Stomach smooth muscle (tissue), 2 donors: ENCODE measurements around the gene UQCRC1.

ENCODE experiments used
- H3K27ac ChIP-seq: one replicate; pipeline ENCODE4 v1.7.0; 2013; ENCODE audit warnings: mild to moderate bottlenecking, low read length, inconsistent platforms
- H3K27me3 ChIP-seq, 2 donors: one replicate each; pipeline ENCODE4 v1.7.0; 2013; ENCODE audit warnings: low read length in 2 of 2; ENCODE audit not compliant: insufficient read depth in 2 of 2, control insufficient read depth in 1 of 2
- H3K36me3 ChIP-seq, 2 donors: one replicate each; pipeline ENCODE4 v1.7.0; 2013; ENCODE audit warnings: low read length in 2 of 2; ENCODE audit not compliant: control insufficient read depth in 2 of 2, insufficient read depth in 2 of 2
- H3K4me1 ChIP-seq: one replicate; pipeline ENCODE4 v1.7.0; 2013; ENCODE audit warnings: low read length; ENCODE audit not compliant: control insufficient read depth, insufficient read depth
- H3K4me3 ChIP-seq, 2 donors: one replicate each; pipeline ENCODE4 v1.7.0; 2013; ENCODE audit warnings: low read length in 2 of 2
- H3K9ac ChIP-seq, 2 donors: one replicate each; pipeline ENCODE4 v1.7.0; 2013; ENCODE audit warnings: low read length in 2 of 2, mild to moderate bottlenecking in 1 of 2
- H3K9me3 ChIP-seq, 2 donors: one replicate each; pipeline ENCODE4 v1.7.0; 2013; ENCODE audit warnings: low read length in 2 of 2; ENCODE audit not compliant: control insufficient read depth in 2 of 2
- donor health status: healthy.
- donor health status: Pancreatic carcinoma.

Gene UQCRC1

GRCh38 chr3:48644898-48645760 is 35.7 kb upstream of the UQCRC1 start:
- H3K4me3 ChIP-seq = no peak overlapping the region
- H3K27me3 ChIP-seq = no peaks in the 10 kb centered on the region
- H3K4me1 ChIP-seq = no peaks in the 10 kb centered on the region
- no peaks in the 10 kb centered on the region for H3K36me3 ChIP-seq
- H3K27ac ChIP-seq = no peak overlapping the region
- H3K9ac ChIP-seq = no peak overlapping the region
- no peaks in the 10 kb centered on the region for H3K9me3 ChIP-seq

GRCh38 chr3:48642605-48643004 is 33.2 kb upstream of the UQCRC1 start:
- no peak overlapping the region for H3K9ac ChIP-seq
- no peak overlapping the region for H3K27ac ChIP-seq
- no peaks in the 10 kb centered on the region for H3K9me3 ChIP-seq
- H3K36me3 ChIP-seq = no peaks in the 10 kb centered on the region
- H3K4me1 ChIP-seq = no peaks in the 10 kb centered on the region
- H3K27me3 ChIP-seq = no peaks in the 10 kb centered on the region
- H3K4me3 ChIP-seq = no peak overlapping the region

GRCh38 chr3:48641396-48641795 is 31.9 kb upstream of the UQCRC1 start:
- Histone ChIP-seq H3K9ac (no peak overlapping the region), H3K27me3 (no peaks in the 10 kb centered on the region), H3K27ac (no peak overlapping the region), H3K9me3 (no peaks in the 10 kb centered on the region), H3K36me3 (no peaks in the 10 kb centered on the region), H3K4me1 (peaks cover under 1% of the 10 kb centered on the region), H3K4me3 (no peak overlapping the region)

- H3K27me3 ChIP-seq = no peaks in the 10 kb centered on the region
- no peak overlapping the region for H3K27ac ChIP-seq
- peaks cover 12% of the 10 kb centered on the region for H3K4me1 ChIP-seq
- no peak overlapping the region for H3K9ac ChIP-seq
- no peaks in the 10 kb centered on the region for H3K36me3 ChIP-seq
- H3K4me3 ChIP-seq = no peak overlapping the region
- H3K9me3 ChIP-seq = no peaks in the 10 kb centered on the region
Measured at GRCh38 chr3:48639944-48640606, 30.6 kb upstream of the UQCRC1 start.

- Histone ChIP-seq H3K27ac (no peak overlapping the region), H3K36me3 (peaks cover 5 to 8% of the 10 kb centered on the region in 2 donors), H3K27me3 (no peaks in the 10 kb centered on the region), H3K9me3 (no peaks in the 10 kb centered on the region), H3K4me3 (no peak overlapping the region), H3K4me1 (peaks cover 25% of the 10 kb centered on the region), H3K9ac (no peak overlapping the region)
Measured at GRCh38 chr3:48637305-48637704, 27.9 kb upstream of the UQCRC1 start.

GRCh38 chr3:48636149-48636655 is 26.8 kb upstream of the UQCRC1 start:
- peaks cover 25% of the 10 kb centered on the region for H3K4me1 ChIP-seq
- peak overlapping the region; percentile 75 to 87 for H3K9ac ChIP-seq
- H3K36me3 ChIP-seq = peaks cover 9 to 14% of the 10 kb centered on the region in 2 donors
- peak overlapping the region; percentile 86 to 87 for H3K4me3 ChIP-seq
- peak overlapping the region; percentile 74 for H3K27ac ChIP-seq
- no peaks in the 10 kb centered on the region for H3K9me3 ChIP-seq
- H3K27me3 ChIP-seq = no peaks in the 10 kb centered on the region

- peaks cover 25% of the 10 kb centered on the region for H3K4me1 ChIP-seq
Measured at GRCh38 chr3:48635222-48636021, 26.0 kb upstream of the UQCRC1 start, which contains the start of gene SLC26A6. Gene SLC26A6, minus strand, starts transcription at chr3:48635461. Its CDS starts 68 bp downstream, at chr3:48635393.

GRCh38 chr3:48634661-48635221 is 25.3 kb upstream of the UQCRC1 start:
- Histone ChIP-seq H3K36me3 (peaks cover 12 to 19% of the 10 kb centered on the region in 2 donors), H3K9ac (peak overlapping the region; percentile 71 to 75), H3K27me3 (no peaks in the 10 kb centered on the region), H3K9me3 (no peaks in the 10 kb centered on the region), H3K27ac (peak overlapping the region; percentile 71), H3K4me1 (peaks cover 25% of the 10 kb centered on the region), H3K4me3 (peak overlapping the region; percentile 86 to 87)

More at GRCh38 chr3:48635222-48636021, 26.0 kb upstream of the UQCRC1 start, which contains the start of gene SLC26A6:
- Histone ChIP-seq H3K4me3 (peak within 1 kb of the TSS; percentile 86 to 87), H3K27me3 (no peaks in the 10 kb centered on the region), H3K36me3 (peaks cover 9 to 17% of the 10 kb centered on the region in 2 donors), H3K9ac (peak within 1 kb of the TSS; percentile 75 to 87), H3K27ac (peak within 1 kb of the TSS; percentile 74), H3K9me3 (no peaks in the 10 kb centered on the region)

GRCh38 chr3:48633743-48634142 is 24.3 kb upstream of the UQCRC1 start:
- no peaks in the 10 kb centered on the region for H3K9me3 ChIP-seq
- H3K27me3 ChIP-seq = no peaks in the 10 kb centered on the region
- no peak overlapping the region for H3K4me3 ChIP-seq
- H3K9ac ChIP-seq = no peak overlapping the region
- peaks cover 12 to 19% of the 10 kb centered on the region in 2 donors for H3K36me3 ChIP-seq
- H3K4me1 ChIP-seq = peaks cover 25% of the 10 kb centered on the region
- no peak overlapping the region for H3K27ac ChIP-seq

GRCh38 chr3:48633256-48633655 is 23.8 kb upstream of the UQCRC1 start:
- H3K27ac ChIP-seq = no peak overlapping the region
- H3K36me3 ChIP-seq = peaks cover 12 to 19% of the 10 kb centered on the region in 2 donors
- H3K27me3 ChIP-seq = no peaks in the 10 kb centered on the region
- no peak overlapping the region for H3K9ac ChIP-seq
- no peaks in the 10 kb centered on the region for H3K9me3 ChIP-seq
- H3K4me3 ChIP-seq = no peak overlapping the region
- H3K4me1 ChIP-seq = peaks cover 25% of the 10 kb centered on the region
